HL-60 (cell line): ENCODE results near the gene DESI1.

ENCODE experiments used
- CTCF ChIP-seq: IDR thresholded peaks from one replicate; pipeline ENCODE4 v1.5.1; 2011; ENCODE audit warnings: low read length, control low read depth, inconsistent platforms; ENCODE audit not compliant: insufficient read depth
- GABPA ChIP-seq: IDR thresholded peaks from 2 replicates; pipeline ENCODE4 v1.6.1; 2012; ENCODE audit warnings: low read depth

- TF ChIP-seq CTCF (no peak), GABPA (no peak)
Observed at GRCh38 chr22:41642331-41643110, 21.7 kb upstream of the DESI1 start.
